Kidney epithelial cell (primary cell): Measurements from ENCODE around the gene MAD1L1. TPM values are rescaled to one million over a fixed set of nuclear protein-coding genes. Genes with fewer than 3 reads are reported as not detected.

Experiments
- DNase-seq: peaks from one replicate; pipeline ENCODE4 v3.0.0-alpha.2; 2010; ENCODE audit warnings: low read depth
- H3K27me3 ChIP-seq: 2 replicates; pipeline ENCODE4 v1.6.0; 2011; ENCODE audit warnings: low read length; ENCODE audit not compliant: control insufficient read depth, insufficient read depth
- H3K36me3 ChIP-seq: 2 replicates; pipeline ENCODE4 v1.5.1; 2011; ENCODE audit warnings: low read length; ENCODE audit not compliant: control insufficient read depth, insufficient read depth
- H3K4me3 ChIP-seq: 2 replicates; pipeline ENCODE4 v1.5.1; 2011; ENCODE audit warnings: low read depth, mild to moderate bottlenecking, control low read depth, low read length
- CTCF ChIP-seq: IDR thresholded peaks from 2 replicates; pipeline ENCODE4 v1.5.1; 2011; ENCODE audit warnings: mild to moderate bottlenecking, moderate library complexity, low read length, control low read depth, inconsistent platforms; ENCODE audit not compliant: insufficient read depth, poor library complexity, severe bottlenecking
- total RNA-seq: library from RNA; depleted of rRNA; stranded (reverse); fragments of >200 nt; gene quantifications from 2 replicates; pipeline ENCODE4 v1.2.3, GENCODE V29; 2015

The MAD1L1 gene
- total RNA-seq, 1 donor from 2014 or later: 61.2 TPM

GRCh38 chr7:1934756-1935155 is 298.0 kb downstream of the MAD1L1 start:
- Histone ChIP-seq H3K27me3 (no peaks in the 10 kb centered on the region), H3K36me3 (no peaks in the 10 kb centered on the region), H3K4me3 (no peak overlapping the region)
- DNase-seq: no peak
- TF ChIP-seq CTCF: no peak

- no peak for TF ChIP-seq CTCF
- DNase-seq: no peak
- no peaks in the 10 kb centered on the region for H3K36me3 ChIP-seq
- no peaks in the 10 kb centered on the region for H3K27me3 ChIP-seq
- no peak overlapping the region for H3K4me3 ChIP-seq
Measured at GRCh38 chr7:1934017-1934416, 298.7 kb downstream of the MAD1L1 start.

GRCh38 chr7:1933066-1933750 is 299.5 kb downstream of the MAD1L1 start:
- H3K4me3 ChIP-seq: no peak overlapping the region
- no peak for DNase-seq
- H3K27me3 ChIP-seq: no peaks in the 10 kb centered on the region
- no peaks in the 10 kb centered on the region for H3K36me3 ChIP-seq
- no peak for TF ChIP-seq CTCF

- H3K36me3 ChIP-seq: no peaks in the 10 kb centered on the region
- DNase-seq: no peak
- H3K27me3 ChIP-seq: no peaks in the 10 kb centered on the region
- TF ChIP-seq CTCF: no peak
- no peak overlapping the region for H3K4me3 ChIP-seq
Measured at GRCh38 chr7:1931951-1932270, 300.8 kb downstream of the MAD1L1 start.

- TF ChIP-seq CTCF: no peak
- H3K27me3 ChIP-seq: no peaks in the 10 kb centered on the region
- no peak overlapping the region for H3K4me3 ChIP-seq
- DNase-seq: no peak
- H3K36me3 ChIP-seq: no peaks in the 10 kb centered on the region
Measured at GRCh38 chr7:1931256-1931950, 301.3 kb downstream of the MAD1L1 start.
